Measurements from ENCODE around the gene THPO. TPM values are rescaled to one million over a fixed set of nuclear protein-coding genes. Genes with fewer than 3 reads are reported as not detected.

The THPO gene
- total and polyA plus RNA-seq, 9 of the 15 experiments (the other 6 are each of a cell fraction or from before 2014, with no cell fraction given): 0.11 to 1.1 (median 0.35) TPM; not detected in 1

DNA sequence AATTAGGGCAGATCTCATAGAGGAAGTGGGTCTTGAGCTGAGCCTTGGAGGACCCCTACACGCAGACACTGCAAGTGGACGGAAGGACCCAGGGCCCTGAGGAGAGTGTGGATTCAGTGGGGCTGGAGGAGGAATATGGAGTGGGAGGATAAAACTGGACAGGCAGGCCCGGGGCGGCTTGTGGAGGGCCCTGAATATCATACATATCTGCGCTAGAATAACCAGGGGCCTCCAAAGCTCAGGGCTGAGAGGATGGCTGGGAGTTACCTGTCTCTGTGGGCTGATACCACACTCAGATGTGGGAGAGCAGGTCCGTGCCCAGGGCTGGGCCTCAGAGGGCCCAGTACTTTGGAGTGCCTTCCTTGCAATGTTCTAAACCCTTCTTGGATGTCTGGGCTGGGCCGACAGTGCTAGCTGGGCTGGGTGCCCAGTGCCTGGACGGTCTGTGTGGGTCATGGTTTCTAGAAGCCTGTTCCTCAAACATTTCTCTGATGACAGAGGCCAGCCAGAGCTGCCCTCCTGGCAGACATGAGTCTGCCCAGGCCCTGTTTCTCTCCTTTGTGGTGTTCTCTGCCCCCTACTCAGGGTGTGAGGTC lies 31.4 kb upstream of the THPO start:
- no peaks in the 10 kb centered on the region for H3K36me3 ChIP-seq (ENCODE audit: control insufficient read depth, insufficient read depth, low read length)
- DNase-seq (ENCODE audit: extremely low read depth in 1 of 4, low spot score in 3 of 4) (no peak), FAIRE-seq (no peak), ATAC-seq (no peak; the same call in 2 of the 3 replicates)
- no TSS peak for BruUV-seq (replicated peaks)
- H3K9ac ChIP-seq (ENCODE audit: insufficient read depth in 1 of 2, low read depth in 2 of 2, low read length in 2 of 2): no peak overlapping the region
- POLR2A ChIA-PET: interaction anchor here (0.7 kb wide), 1 partner anchor 19 kb away, joined by 3 read pairs; no protein-coding TSS in a partner anchor
- intact Hi-C loops (cut with micrococcal nuclease): no loop called here
- H3K9me1 ChIP-seq (ENCODE audit: control insufficient read depth, insufficient read depth, low read length): no peaks in the 10 kb centered on the region
- 4% methylated on average over 8 of the region's 8 CpGs for WGBS (ENCODE audit: insufficient coverage, low coverage, missing lambda C conversion rate)
- H3K4me1 ChIP-seq (replicated peaks in 1 of 2; ENCODE audit: control insufficient read depth in 2 of 2, insufficient read depth in 2 of 2, low read length in 2 of 2): no peaks in the 10 kb centered on the region; a peak in 1 of 5 replicates
- CTCF ChIA-PET (ENCODE audit: low intra/inter-chr PET ratio): no interaction called here
- no peak overlapping the region for H3K4me3 ChIP-seq
- no peak for TF ChIP-seq FOXK2 (conservative IDR thresholded peaks at IDR 0.05 in 1 of 2, IDR thresholded peaks at IDR 0.05 in 1 of 2; ENCODE audit: low read depth in 2 of 2)
- TF ChIP-seq, protein P1, sequence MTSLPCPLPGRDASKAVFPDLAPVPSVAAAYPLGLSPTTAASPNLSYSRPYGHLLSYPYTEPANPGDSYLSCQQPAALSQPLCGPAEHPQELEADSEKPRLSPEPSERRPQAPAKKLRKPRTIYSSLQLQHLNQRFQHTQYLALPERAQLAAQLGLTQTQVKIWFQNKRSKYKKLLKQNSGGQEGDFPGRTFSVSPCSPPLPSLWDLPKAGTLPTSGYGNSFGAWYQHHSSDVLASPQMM (CRISPR knock-in tag; IDR thresholded peaks at IDR 0.05): no peak
- TF ChIP-seq RBM39 (optimal IDR thresholded peaks at IDR 0.05; ENCODE audit: low read depth, low read length): no peak
- TF ChIP-seq, protein P2, sequence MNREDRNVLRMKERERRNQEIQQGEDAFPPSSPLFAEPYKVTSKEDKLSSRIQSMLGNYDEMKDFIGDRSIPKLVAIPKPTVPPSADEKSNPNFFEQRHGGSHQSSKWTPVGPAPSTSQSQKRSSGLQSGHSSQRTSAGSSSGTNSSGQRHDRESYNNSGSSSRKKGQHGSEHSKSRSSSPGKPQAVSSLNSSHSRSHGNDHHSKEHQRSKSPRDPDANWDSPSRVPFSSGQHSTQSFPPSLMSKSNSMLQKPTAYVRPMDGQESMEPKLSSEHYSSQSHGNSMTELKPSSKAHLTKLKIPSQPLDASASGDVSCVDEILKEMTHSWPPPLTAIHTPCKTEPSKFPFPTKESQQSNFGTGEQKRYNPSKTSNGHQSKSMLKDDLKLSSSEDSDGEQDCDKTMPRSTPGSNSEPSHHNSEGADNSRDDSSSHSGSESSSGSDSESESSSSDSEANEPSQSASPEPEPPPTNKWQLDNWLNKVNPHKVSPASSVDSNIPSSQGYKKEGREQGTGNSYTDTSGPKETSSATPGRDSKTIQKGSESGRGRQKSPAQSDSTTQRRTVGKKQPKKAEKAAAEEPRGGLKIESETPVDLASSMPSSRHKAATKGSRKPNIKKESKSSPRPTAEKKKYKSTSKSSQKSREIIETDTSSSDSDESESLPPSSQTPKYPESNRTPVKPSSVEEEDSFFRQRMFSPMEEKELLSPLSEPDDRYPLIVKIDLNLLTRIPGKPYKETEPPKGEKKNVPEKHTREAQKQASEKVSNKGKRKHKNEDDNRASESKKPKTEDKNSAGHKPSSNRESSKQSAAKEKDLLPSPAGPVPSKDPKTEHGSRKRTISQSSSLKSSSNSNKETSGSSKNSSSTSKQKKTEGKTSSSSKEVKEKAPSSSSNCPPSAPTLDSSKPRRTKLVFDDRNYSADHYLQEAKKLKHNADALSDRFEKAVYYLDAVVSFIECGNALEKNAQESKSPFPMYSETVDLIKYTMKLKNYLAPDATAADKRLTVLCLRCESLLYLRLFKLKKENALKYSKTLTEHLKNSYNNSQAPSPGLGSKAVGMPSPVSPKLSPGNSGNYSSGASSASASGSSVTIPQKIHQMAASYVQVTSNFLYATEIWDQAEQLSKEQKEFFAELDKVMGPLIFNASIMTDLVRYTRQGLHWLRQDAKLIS (CRISPR knock-in tag; IDR thresholded peaks at IDR 0.05): no peak
- no peak for TF ChIP-seq HCFC1 (IDR thresholded peaks at IDR 0.05; ENCODE audit: low read depth, low read length)
- TF ChIP-seq, protein P3, sequence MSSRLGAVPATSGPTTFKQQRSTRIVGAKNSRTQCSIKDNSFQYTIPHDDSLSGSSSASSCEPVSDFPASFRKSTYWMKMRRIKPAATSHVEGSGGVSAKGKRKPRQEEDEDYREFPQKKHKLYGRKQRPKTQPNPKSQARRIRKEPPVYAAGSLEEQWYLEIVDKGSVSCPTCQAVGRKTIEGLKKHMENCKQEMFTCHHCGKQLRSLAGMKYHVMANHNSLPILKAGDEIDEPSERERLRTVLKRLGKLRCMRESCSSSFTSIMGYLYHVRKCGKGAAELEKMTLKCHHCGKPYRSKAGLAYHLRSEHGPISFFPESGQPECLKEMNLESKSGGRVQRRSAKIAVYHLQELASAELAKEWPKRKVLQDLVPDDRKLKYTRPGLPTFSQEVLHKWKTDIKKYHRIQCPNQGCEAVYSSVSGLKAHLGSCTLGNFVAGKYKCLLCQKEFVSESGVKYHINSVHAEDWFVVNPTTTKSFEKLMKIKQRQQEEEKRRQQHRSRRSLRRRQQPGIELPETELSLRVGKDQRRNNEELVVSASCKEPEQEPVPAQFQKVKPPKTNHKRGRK (tag; IDR thresholded peaks at IDR 0.05): no peak
- in situ Hi-C loops (cut with MboI): loop anchor here (25.0 kb wide), 1 partner anchor 378 kb away; no protein-coding TSS in a partner anchor
- no peak overlapping the region for H3K27ac ChIP-seq (ENCODE audit: extremely low read depth, low read depth, low read length)
- peaks cover 29 to 77% of the 10 kb centered on the region in 2 experiments for H3K27me3 ChIP-seq (ENCODE audit: control insufficient read depth in 2 of 2, insufficient read depth in 2 of 2, low read length in 2 of 2)
- H2AFZ ChIP-seq (ENCODE audit: low read depth, low read length): no peak overlapping the region
- no peaks in the 10 kb centered on the region for H3K79me2 ChIP-seq (ENCODE audit: control insufficient read depth, insufficient read depth, low read length)
- H3K4me2 ChIP-seq (ENCODE audit: insufficient read depth, low read length): no peak overlapping the region
- H3K9me3 ChIP-seq (replicated peaks; ENCODE audit: control insufficient read depth, insufficient read depth, low read depth, low read length): no peaks in the 10 kb centered on the region
- H4K20me1 ChIP-seq (replicated peaks; ENCODE audit: control insufficient read depth, insufficient read depth, low read length): peaks cover 13% of the 10 kb centered on the region

Data from K562 (cell line).